Measurements from ENCODE around the gene CDK18.

- no peak for TF ChIP-seq CTCF (optimal IDR thresholded peaks at IDR 0.05 in 1 of 3, IDR thresholded peaks at IDR 0.05 in 1 of 3, conservative IDR thresholded peaks at IDR 0.05 in 1 of 3; ENCODE audit: extremely low read depth in 1 of 3, insufficient read depth in 2 of 3, low read length in 3 of 3)
- no peak for TF ChIP-seq EZH2 (IDR thresholded peaks at IDR 0.05; ENCODE audit: low read length)
Observed at GRCh38 chr1:205500240-205501233, 3.9 kb upstream of the CDK18 start.

Data from keratinocyte (primary cell).